ENCODE data around the gene MRNIP.

The MRNIP gene

GRCh38 chr5:179803651-179804554 lies 54.7 kb downstream of the MRNIP start:
- Histone ChIP-seq H4K20me1 (ENCODE audit: insufficient read depth, low read length) (no peaks in the 10 kb centered on the region), H3K27me3 (ENCODE audit: insufficient read depth, low read length) (no peaks in the 10 kb centered on the region), H3K27ac (ENCODE audit: low read depth, low read length, poor library complexity, severe bottlenecking) (no peak overlapping the region), H3K79me2 (ENCODE audit: insufficient read depth, low read length) (no peaks in the 10 kb centered on the region), H3K4me1 (ENCODE audit: insufficient read depth, low read length, severe bottlenecking) (peaks cover 15% of the 10 kb centered on the region), H3F3A (ENCODE audit: insufficient read depth, low read length) (no peaks in the 10 kb centered on the region), H3K9me3 (ENCODE audit: low read length) (no peaks in the 10 kb centered on the region), H2AFZ (ENCODE audit: low read length) (no peak overlapping the region), H3K36me3 (ENCODE audit: insufficient read depth, low read length) (peaks cover 5% of the 10 kb centered on the region), H3K4me2 (ENCODE audit: low read length) (no peak overlapping the region), H3K9ac (ENCODE audit: low read length) (no peak overlapping the region), H3K4me3 (ENCODE audit: low read depth, low read length, poor library complexity, severe bottlenecking) (no peak overlapping the region), H3K9me2 (ENCODE audit: low read depth, low read length) (no peaks in the 10 kb centered on the region)
- TF ChIP-seq EZH2 (IDR thresholded peaks at IDR 0.05; ENCODE audit: borderline replicate concordance, low read length) (no peak), CTCF (IDR thresholded peaks at IDR 0.05; ENCODE audit: low read length) (no peak)

- no peak overlapping the region for H3K4me3 ChIP-seq (ENCODE audit: low read depth, low read length, poor library complexity, severe bottlenecking)
- H3K79me2 ChIP-seq (ENCODE audit: insufficient read depth, low read length), result no peaks in the 10 kb centered on the region
- no peaks in the 10 kb centered on the region for H3K9me2 ChIP-seq (ENCODE audit: low read depth, low read length)
- H3K27me3 ChIP-seq (ENCODE audit: insufficient read depth, low read length), result no peaks in the 10 kb centered on the region
- H3K9ac ChIP-seq (ENCODE audit: low read length), result no peak overlapping the region
- no peak overlapping the region for H3K27ac ChIP-seq (ENCODE audit: low read depth, low read length, poor library complexity, severe bottlenecking)
- peaks cover 5% of the 10 kb centered on the region for H3K36me3 ChIP-seq (ENCODE audit: insufficient read depth, low read length)
- no peaks in the 10 kb centered on the region for H3K9me3 ChIP-seq (ENCODE audit: low read length)
- H3K4me2 ChIP-seq (ENCODE audit: low read length), result no peak overlapping the region
- peaks cover 13% of the 10 kb centered on the region for H3K4me1 ChIP-seq (ENCODE audit: insufficient read depth, low read length, severe bottlenecking)
- H2AFZ ChIP-seq (ENCODE audit: low read length), result no peak overlapping the region
- no peaks in the 10 kb centered on the region for H4K20me1 ChIP-seq (ENCODE audit: insufficient read depth, low read length)
- TF ChIP-seq CTCF (IDR thresholded peaks at IDR 0.05; ENCODE audit: low read length) (no peak), EZH2 (IDR thresholded peaks at IDR 0.05; ENCODE audit: borderline replicate concordance, low read length) (no peak)
- no peaks in the 10 kb centered on the region for H3F3A ChIP-seq (ENCODE audit: insufficient read depth, low read length)
These were observed 55.6 kb downstream of the MRNIP start for GRCh38 chr5:179802950-179803562.

- Histone ChIP-seq H3K79me2 (ENCODE audit: insufficient read depth, low read length) (no peaks in the 10 kb centered on the region), H3K27me3 (ENCODE audit: insufficient read depth, low read length) (no peaks in the 10 kb centered on the region), H3K4me2 (ENCODE audit: low read length) (no peak overlapping the region), H3K9me3 (ENCODE audit: low read length) (no peaks in the 10 kb centered on the region), H3K9me2 (ENCODE audit: low read depth, low read length) (no peaks in the 10 kb centered on the region), H3K27ac (ENCODE audit: low read depth, low read length, poor library complexity, severe bottlenecking) (no peak overlapping the region), H3K36me3 (ENCODE audit: insufficient read depth, low read length) (peaks cover 5% of the 10 kb centered on the region), H3F3A (ENCODE audit: insufficient read depth, low read length) (no peaks in the 10 kb centered on the region), H3K4me3 (ENCODE audit: low read depth, low read length, poor library complexity, severe bottlenecking) (no peak overlapping the region), H3K9ac (ENCODE audit: low read length) (no peak overlapping the region), H4K20me1 (ENCODE audit: insufficient read depth, low read length) (no peaks in the 10 kb centered on the region), H3K4me1 (ENCODE audit: insufficient read depth, low read length, severe bottlenecking) (peaks cover 9% of the 10 kb centered on the region), H2AFZ (ENCODE audit: low read length) (no peak overlapping the region)
- TF ChIP-seq CTCF (IDR thresholded peaks at IDR 0.05; ENCODE audit: low read length) (no peak), EZH2 (IDR thresholded peaks at IDR 0.05; ENCODE audit: borderline replicate concordance, low read length) (no peak)
These were observed 56.3 kb downstream of the MRNIP start for GRCh38 chr5:179802207-179802883.

Data from OCI-LY1 (cell line).